SK-N-SH (cell line): ENCODE results near the gene DIPK1C. TPM values are rescaled to one million over a fixed set of nuclear protein-coding genes. Genes with fewer than 3 reads are reported as not detected.

Source experiments
- CTCF ChIA-PET: fragments of 300-600, 350-600 bp; formaldehyde crosslinking; extraction: SDS; loops from one replicate; lab custom pipeline; 2021; lab: Yijun Ruan, JAX
- POLR2A ChIA-PET: fragments of 350-600 bp; sonication (Branson Sonifier 250); formaldehyde crosslinking; extraction: SDS; loops from one replicate; lab custom pipeline; 2020; ENCODE audit warnings: antibody characterized with exemption, inconsistent platforms; lab: Yijun Ruan, JAX
- DNase-seq: peaks from one replicate; pipeline ENCODE4 v3.0.0; 2012
- H2AFZ ChIP-seq: fragments of 200-600 bp; sonication (generic); 2 replicates; pipeline ENCODE4 v1.8.1; 2016; ENCODE audit warnings: antibody characterized with exemption, mild to moderate bottlenecking, low read depth
- H3F3A ChIP-seq: fragments of 200-600 bp; sonication (generic); replicated peaks from 2 replicates; pipeline ENCODE3; 2016; ENCODE audit warnings: antibody characterized with exemption, mild to moderate bottlenecking; ENCODE audit not compliant: insufficient read depth
- H3K27ac ChIP-seq, 2 experiments: fragments of 200-500 bp in 1 of 2; fragments of 200-600 bp in 1 of 2; sonication (Bioruptor generic) in 1 of 2; sonication (generic), shearing (Covaris generic) in 1 of 2; 2 replicates each; pipeline versions ENCODE4 v1.5.1 to v1.6.1; 2014 to 2016; ENCODE audit warnings: low read depth in 2 of 2, inconsistent platforms in 1 of 2, low read length in 1 of 2, mild to moderate bottlenecking in 1 of 2, mixed read lengths in 1 of 2
- H3K27me3 ChIP-seq: fragments of 200-600 bp; sonication (generic), shearing (Covaris generic); 2 replicates; pipeline ENCODE4 v1.6.1; 2016; ENCODE audit warnings: mixed run types; ENCODE audit not compliant: insufficient read depth
- H3K36me3 ChIP-seq, 2 experiments: fragments of 200-500 bp in 1 of 2; fragments of 200-600 bp in 1 of 2; sonication (Bioruptor generic) in 1 of 2; sonication (generic) in 1 of 2; replicated peaks in 1 of 2; 2 replicates each; pipeline versions ENCODE3 to v1.5.1; 2014 to 2016; ENCODE audit warnings: low read length in 1 of 2, mild to moderate bottlenecking in 1 of 2; ENCODE audit not compliant: insufficient read depth in 2 of 2, control insufficient read depth in 1 of 2
- H3K4me1 ChIP-seq, 2 experiments: fragments of 200-500 bp in 1 of 2; fragments of 200-600 bp in 1 of 2; sonication (Bioruptor generic) in 1 of 2; sonication (generic), shearing (Covaris generic) in 1 of 2; 2 replicates each; pipeline versions ENCODE4 v1.5.1 to v1.6.1; 2014 to 2016; ENCODE audit warnings: low read depth in 1 of 2, low read length in 1 of 2, mixed run types in 1 of 2; ENCODE audit not compliant: insufficient read depth in 2 of 2, control insufficient read depth in 1 of 2
- H3K4me2 ChIP-seq: fragments of 200-600 bp; sonication (generic), shearing (Covaris generic); 2 replicates; pipeline ENCODE4 v1.6.1; 2017; ENCODE audit warnings: mixed run types
- H3K4me3 ChIP-seq, 2 experiments: fragments of 200-500 bp in 1 of 2; fragments of 200-600 bp in 1 of 2; sonication (Bioruptor generic) in 1 of 2; sonication (generic), shearing (Covaris generic) in 1 of 2; 2 replicates each; pipeline versions ENCODE4 v1.5.1 to v1.8.1; 2014 to 2016; ENCODE audit warnings: low read depth in 2 of 2, inconsistent platforms in 1 of 2, low read length in 1 of 2, mild to moderate bottlenecking in 1 of 2, mixed read lengths in 1 of 2, moderate library complexity in 1 of 2
- H3K79me2 ChIP-seq: fragments of 200-600 bp; sonication (generic); 2 replicates; pipeline ENCODE4 v1.8.1; 2017; ENCODE audit warnings: mild to moderate bottlenecking; ENCODE audit not compliant: insufficient read depth
- H3K9ac ChIP-seq: fragments of 200-600 bp; sonication (generic); 2 replicates; pipeline ENCODE4 v1.6.1; 2017; ENCODE audit warnings: mixed run types
- H3K9me2 ChIP-seq: fragments of 200-600 bp; sonication (generic); 2 replicates; pipeline ENCODE4 v1.6.1; 2017; ENCODE audit warnings: mixed run types
- H3K9me3 ChIP-seq: fragments of 200-600 bp; sonication (generic); 2 replicates; pipeline ENCODE4 v1.6.1; 2017; ENCODE audit warnings: mixed run types, mild to moderate bottlenecking, moderate library complexity
- H4K20me1 ChIP-seq: fragments of 200-600 bp; sonication (generic); 2 replicates; pipeline ENCODE4 v1.6.1; 2017; ENCODE audit warnings: mild to moderate bottlenecking, mixed run types; ENCODE audit not compliant: insufficient read depth
- CHD2 ChIP-seq: fragments of 150-350 bp; IDR thresholded peaks from 2 replicates; pipeline ENCODE4 v1.6.1; 2018; ENCODE audit warnings: low read length; ENCODE audit not compliant: partially characterized antibody
- ELF1 ChIP-seq: IDR thresholded peaks from 2 replicates; pipeline ENCODE4 v1.4.0; 2012
- EP300 ChIP-seq, 2 experiments: IDR thresholded peaks; 2 replicates each; pipeline versions ENCODE4 v1.4.0 to v1.6.1; 2012; ENCODE audit warnings: borderline replicate concordance in 1 of 2, low read depth in 1 of 2, low read length in 1 of 2
- FOSL2 ChIP-seq: IDR thresholded peaks from 2 replicates; pipeline ENCODE4 v1.4.0; 2012; ENCODE audit warnings: low read depth, mild to moderate bottlenecking, moderate library complexity, borderline replicate concordance
- GABPA ChIP-seq: IDR thresholded peaks from 2 replicates; pipeline ENCODE4 v1.4.0; 2012; ENCODE audit warnings: low read depth, mild to moderate bottlenecking
- GATA2 ChIP-seq: sonication (generic); formaldehyde crosslinking; IDR thresholded peaks from 2 replicates; pipeline ENCODE4 v1.5.0; 2020; ENCODE audit warnings: mild to moderate bottlenecking, missing genetic modification reagents
- JUND ChIP-seq: IDR thresholded peaks from 2 replicates; pipeline ENCODE4 v1.4.0; 2012
- MEF2A ChIP-seq: IDR thresholded peaks from 2 replicates; pipeline ENCODE4 v1.4.0; 2012; ENCODE audit warnings: low read depth, borderline replicate concordance
- NRF1 ChIP-seq: IDR thresholded peaks from 2 replicates; pipeline ENCODE4 v1.6.1; 2012; ENCODE audit warnings: low read depth, mild to moderate bottlenecking, low read length
- POLR2AphosphoS5 ChIP-seq: IDR thresholded peaks from 2 replicates; pipeline ENCODE4 v1.6.1; 2012; ENCODE audit warnings: low read depth, low read length
- RAD21 ChIP-seq: IDR thresholded peaks from 2 replicates; pipeline ENCODE4 v1.6.1; 2012; ENCODE audit warnings: mild to moderate bottlenecking, low read length
- RXRA ChIP-seq: IDR thresholded peaks from 2 replicates; pipeline ENCODE4 v1.4.0; 2012; ENCODE audit warnings: low read depth, mild to moderate bottlenecking, borderline replicate concordance
- SIN3A ChIP-seq: IDR thresholded peaks from 2 replicates; pipeline ENCODE4 v1.6.1; 2012; ENCODE audit warnings: low read depth, mild to moderate bottlenecking, low read length, moderate library complexity, borderline replicate concordance
- TCF12 ChIP-seq: IDR thresholded peaks from 2 replicates; pipeline ENCODE4 v1.4.0; 2012
- TEAD4 ChIP-seq: IDR thresholded peaks from 2 replicates; pipeline ENCODE4 v1.4.0; 2012; ENCODE audit warnings: mild to moderate bottlenecking, borderline replicate concordance; ENCODE audit not compliant: insufficient read depth
- WGBS: methylation state at CpG from one replicate; pipeline ENCODE4 v1.1.6; 2017; ENCODE audit warnings: low lambda C conversion rate; 5-methylcytosine and 5-hydroxymethylcytosine counted together
- polyA plus RNA-seq, 3 experiments: library from polyadenylated mRNA; depleted of rRNA; stranded (reverse); fragments of >200 nt; gene quantifications; 2 replicates each; pipeline ENCODE4 v1.2.3, GENCODE V29; 2012
- TF ChIP-seq, protein P1 (sequence below): IDR thresholded peaks from 2 replicates; pipeline ENCODE4; 2012
- TF ChIP-seq, protein P2 (sequence below): IDR thresholded peaks from 2 replicates; pipeline ENCODE4 v1.4.0; 2012; ENCODE audit warnings: low read depth, borderline replicate concordance

Gene DIPK1C
- polyA plus RNA-seq, 1 of the 3 experiments (the other 2 are of a cell fraction) = not detected

DNA sequence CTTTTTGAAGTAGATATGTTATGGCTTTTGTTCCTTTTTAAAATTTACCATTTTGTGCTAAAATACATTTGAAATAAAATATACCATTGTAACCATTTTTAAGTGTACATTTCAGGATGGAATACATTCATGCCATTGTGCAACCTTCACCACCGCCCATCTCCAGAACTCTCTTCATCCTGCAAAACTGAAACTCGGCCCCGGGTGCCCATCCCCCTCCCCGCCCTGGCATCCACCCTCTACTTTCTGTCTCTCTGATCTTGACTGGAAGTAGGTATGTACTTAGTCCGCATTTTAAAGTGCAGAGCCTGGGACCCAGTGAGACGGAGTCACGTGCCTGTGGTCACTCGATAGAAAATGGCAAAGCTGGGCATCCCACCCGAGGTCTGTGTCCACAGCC, 45.6 kb downstream of the DIPK1C start:
- no peaks in the 10 kb centered on the region for H3K9me3 ChIP-seq
- H3K79me2 ChIP-seq = no peaks in the 10 kb centered on the region
- no peak overlapping the region for H3K9ac ChIP-seq
- H3K9me2 ChIP-seq = no peaks in the 10 kb centered on the region
- no peak for DNase-seq
- TF ChIP-seq JUND = no peak
- TF ChIP-seq, protein P1, sequence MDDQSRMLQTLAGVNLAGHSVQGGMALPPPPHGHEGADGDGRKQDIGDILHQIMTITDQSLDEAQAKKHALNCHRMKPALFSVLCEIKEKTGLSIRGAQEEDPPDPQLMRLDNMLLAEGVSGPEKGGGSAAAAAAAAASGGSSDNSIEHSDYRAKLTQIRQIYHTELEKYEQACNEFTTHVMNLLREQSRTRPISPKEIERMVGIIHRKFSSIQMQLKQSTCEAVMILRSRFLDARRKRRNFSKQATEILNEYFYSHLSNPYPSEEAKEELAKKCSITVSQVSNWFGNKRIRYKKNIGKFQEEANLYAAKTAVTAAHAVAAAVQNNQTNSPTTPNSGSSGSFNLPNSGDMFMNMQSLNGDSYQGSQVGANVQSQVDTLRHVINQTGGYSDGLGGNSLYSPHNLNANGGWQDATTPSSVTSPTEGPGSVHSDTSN = no peak
- no peak for TF ChIP-seq TCF12
- TF ChIP-seq MEF2A = no peak
- H3K4me3 ChIP-seq = 0 out of 4 replicates have a peak overlapping the region, but pooled peaks of 1 of the 2 experiments have one; percentile 10
- peaks cover 69% of the 10 kb centered on the region for H3K27me3 ChIP-seq
- H3F3A ChIP-seq = no peaks in the 10 kb centered on the region
- no peak overlapping the region; the same call in 1 of the 2 replicates for H3K4me2 ChIP-seq
- ChIA-PET CTCF (interaction anchor here (0.8 kb wide), 1 partner anchor 34 kb away, joined by 3 read pairs; no protein-coding TSS in a partner anchor), POLR2A (no interaction called here)
- 4% methylated on average over 9 of the region's 9 CpGs for WGBS
- H2AFZ ChIP-seq = no peak overlapping the region
- H3K36me3 ChIP-seq = no peaks in the 10 kb centered on the region
- no peak overlapping the region for H3K27ac ChIP-seq
- no peaks in the 10 kb centered on the region for H4K20me1 ChIP-seq
- H3K4me1 ChIP-seq = no peaks in the 10 kb centered on the region

DNA sequence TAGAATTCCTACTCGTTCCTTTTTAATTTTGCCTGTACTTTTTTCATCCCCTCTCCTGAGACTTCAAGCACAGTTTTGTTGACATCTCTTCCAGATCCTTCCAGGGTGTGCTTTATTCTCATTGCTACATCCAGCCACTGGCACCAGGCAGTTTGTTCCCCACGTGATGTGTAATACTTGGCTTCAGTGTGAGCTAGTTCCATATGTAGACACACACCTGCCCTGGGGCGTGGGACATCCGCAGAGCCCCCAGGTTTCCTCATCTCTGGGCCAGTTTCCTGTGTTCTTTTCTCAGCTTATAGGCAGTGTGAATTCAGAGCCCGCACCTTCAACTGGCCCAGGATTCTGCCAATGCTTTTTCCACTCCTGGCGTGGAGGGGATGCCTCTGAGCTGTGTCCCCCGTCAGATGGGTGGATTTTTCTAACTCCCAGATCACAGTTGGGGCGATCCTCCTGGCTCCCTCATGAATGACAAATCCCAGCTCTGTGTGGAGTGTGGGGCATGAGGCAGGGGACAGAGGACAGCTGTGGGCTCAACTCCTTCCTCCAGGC, 46.6 kb downstream of the DIPK1C start:
- no peaks in the 10 kb centered on the region for H3K4me1 ChIP-seq
- no peaks in the 10 kb centered on the region for H3K9me3 ChIP-seq
- WGBS = 6% methylated on average over 8 of the region's 8 CpGs
- H3K27ac ChIP-seq = no peak overlapping the region
- H3K4me3 ChIP-seq = no peak overlapping the region
- TF ChIP-seq GABPA (no peak), FOSL2 (no peak), SIN3A (no peak), TEAD4 (no peak), CHD2 (no peak)
- TF ChIP-seq, protein P2, sequence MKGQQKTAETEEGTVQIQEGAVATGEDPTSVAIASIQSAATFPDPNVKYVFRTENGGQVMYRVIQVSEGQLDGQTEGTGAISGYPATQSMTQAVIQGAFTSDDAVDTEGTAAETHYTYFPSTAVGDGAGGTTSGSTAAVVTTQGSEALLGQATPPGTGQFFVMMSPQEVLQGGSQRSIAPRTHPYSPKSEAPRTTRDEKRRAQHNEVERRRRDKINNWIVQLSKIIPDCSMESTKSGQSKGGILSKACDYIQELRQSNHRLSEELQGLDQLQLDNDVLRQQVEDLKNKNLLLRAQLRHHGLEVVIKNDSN = no peak
- no peaks in the 10 kb centered on the region for H3K9me2 ChIP-seq
- H3K79me2 ChIP-seq = no peaks in the 10 kb centered on the region
- no peaks in the 10 kb centered on the region for H3F3A ChIP-seq
- no peak for DNase-seq
- POLR2A ChIA-PET = no interaction called here
- H3K36me3 ChIP-seq = no peaks in the 10 kb centered on the region
- CTCF ChIA-PET = interaction anchor here (0.8 to 1.0 kb wide), 2 partner anchors 12 to 33 kb away, joined by 3 read pairs; no protein-coding TSS in a partner anchor
- no peak overlapping the region for H3K4me2 ChIP-seq
- peaks cover 59% of the 10 kb centered on the region for H3K27me3 ChIP-seq
- no peaks in the 10 kb centered on the region for H4K20me1 ChIP-seq
- no peak overlapping the region for H3K9ac ChIP-seq
- H2AFZ ChIP-seq = no peak overlapping the region

DNA sequence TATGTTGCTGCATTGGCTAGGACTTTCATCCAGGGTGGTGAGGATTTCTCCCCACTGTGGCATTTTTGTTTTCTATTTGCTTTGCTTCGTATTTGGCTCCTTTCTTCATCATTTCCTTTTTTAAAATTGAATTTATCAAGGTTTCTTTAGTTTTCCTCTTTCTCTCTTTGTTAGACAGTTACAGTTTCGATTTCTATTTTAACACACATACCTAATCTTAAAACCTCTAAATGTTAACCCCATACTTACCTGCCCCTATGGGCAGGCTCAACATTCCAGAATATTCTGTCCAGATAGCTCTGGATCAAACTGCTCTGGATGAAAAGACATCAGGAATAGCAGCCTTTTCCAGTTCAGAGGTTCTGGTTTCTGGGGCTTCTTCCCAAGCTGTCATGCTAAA, 49.2 kb downstream of the DIPK1C start:
- Histone ChIP-seq H4K20me1 (no peaks in the 10 kb centered on the region), H3K27ac (no peak overlapping the region), H3K79me2 (no peaks in the 10 kb centered on the region), H3K9me3 (no peaks in the 10 kb centered on the region), H2AFZ (no peak overlapping the region), H3K4me3 (no peak overlapping the region), H3K4me1 (no peaks in the 10 kb centered on the region)
- POLR2A ChIA-PET = no interaction called here
- TF ChIP-seq SIN3A (no peak), EP300 (IDR thresholded peaks at IDR 0.05; ENCODE audit: borderline replicate concordance in 1 of 2, low read depth in 1 of 2, low read length in 1 of 2) (no peak), POLR2AphosphoS5 (no peak), RAD21 (no peak), RXRA (no peak), NRF1 (no peak), TEAD4 (no peak), ELF1 (no peak), GATA2 (CRISPR knock-in tag) (no peak), JUND (no peak)
- TF ChIP-seq, all 33 proteins: peak for 0
- no peaks in the 10 kb centered on the region for H3F3A ChIP-seq
- no peak overlapping the region for H3K9ac ChIP-seq
- CTCF ChIA-PET = no interaction called here
- H3K9me2 ChIP-seq = no peaks in the 10 kb centered on the region
- H3K27me3 ChIP-seq = peaks cover 37% of the 10 kb centered on the region
- WGBS = 0% methylated on average over 2 of the region's 2 CpGs
- DNase-seq = no peak
- H3K4me2 ChIP-seq = no peak overlapping the region
- no peaks in the 10 kb centered on the region for H3K36me3 ChIP-seq
